ENCODE measurements around the gene NPDC1. TPM values are rescaled to one million over a fixed set of nuclear protein-coding genes. Genes with fewer than 3 reads are reported as not detected.

Gene NPDC1
- total RNA-seq, 4 donors from 2014 or later: 45.3 to 119 (median 91.5) TPM

GRCh38 chr9:137082925-137083290 is 36.9 kb upstream of the NPDC1 start:
- H3K36me3 ChIP-seq: peaks cover 6 to 50% (median 49%) of the 10 kb centered on the region in 4 donors
- 83% methylated on average over 5 of the region's 8 CpGs for WGBS
- H3K4me3 ChIP-seq: no peak overlapping the region
- H3K27me3 ChIP-seq: peaks cover 0 to 15% (median 0%) of the 10 kb centered on the region in 4 donors
- no peak for TF ChIP-seq POLR2A (IDR thresholded peaks at IDR 0.05; ENCODE audit: low read depth)
- TF ChIP-seq POLR2AphosphoS5 (IDR thresholded peaks at IDR 0.05): no peak
- TF ChIP-seq CTCF (IDR thresholded peaks at IDR 0.05): no peak
- no peak for TF ChIP-seq EP300 (IDR thresholded peaks at IDR 0.05)
- H3K9me3 ChIP-seq: no peaks in the 10 kb centered on the region
- intact Hi-C loops (cut with DNase I): no loop called here
- DNase-seq (ENCODE audit: extremely low spot score): no peak
- H3K4me1 ChIP-seq: peaks cover 28 to 65% (median 55%) of the 10 kb centered on the region in 4 donors
- peak overlapping the region; percentile 69 to 98 (median 75) for H3K27ac ChIP-seq (replicated peaks in 1 of 4)

DNA sequence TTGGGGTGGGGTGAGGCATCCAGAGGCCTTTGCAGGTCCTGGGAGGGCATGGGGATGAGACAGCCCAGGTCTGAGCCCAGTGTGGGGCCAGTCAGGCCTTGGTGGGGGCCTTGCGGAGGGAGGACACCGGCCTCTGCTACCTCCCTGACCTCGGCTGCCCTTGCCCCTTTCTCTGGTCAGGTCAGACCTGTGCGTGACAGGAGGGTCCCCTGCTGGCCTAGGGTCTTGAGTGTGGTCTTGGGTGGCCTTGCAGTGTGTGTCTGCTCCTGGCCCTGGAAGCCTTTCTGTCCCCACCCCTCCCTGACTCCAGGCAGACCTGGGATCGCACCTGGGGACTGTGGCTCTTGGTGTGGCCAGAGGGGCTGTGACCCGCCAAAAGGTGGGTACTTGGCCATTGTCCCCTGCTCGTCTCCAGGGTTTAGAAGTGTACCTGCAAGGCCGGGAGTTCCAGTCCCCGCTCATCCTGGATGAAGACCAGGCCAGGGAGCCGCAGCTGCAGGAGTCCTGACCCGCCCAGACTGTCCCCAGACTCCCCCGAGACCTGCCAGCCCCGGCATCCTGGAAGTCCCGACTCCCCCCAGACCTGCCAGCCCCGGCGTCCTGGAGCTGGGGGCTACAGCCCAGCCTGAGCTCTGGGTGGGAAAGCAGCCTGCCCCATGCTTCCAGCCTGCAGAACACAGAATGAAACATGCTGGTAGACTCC is 36.4 kb upstream of the NPDC1 start:
- intact Hi-C loops (cut with DNase I): no loop called here
- TF ChIP-seq EP300 (IDR thresholded peaks at IDR 0.05) (no peak), POLR2A (IDR thresholded peaks at IDR 0.05; ENCODE audit: low read depth) (no peak), POLR2AphosphoS5 (IDR thresholded peaks at IDR 0.05) (no peak), CTCF (IDR thresholded peaks at IDR 0.05) (no peak)
- Histone ChIP-seq H3K27me3 (peaks cover 0 to 15% (median 0%) of the 10 kb centered on the region in 4 donors), H3K4me1 (peaks cover 25 to 63% (median 55%) of the 10 kb centered on the region in 4 donors), H3K9me3 (no peaks in the 10 kb centered on the region), H3K36me3 (peaks cover 6 to 50% (median 49%) of the 10 kb centered on the region in 4 donors), H3K4me3 (no peak overlapping the region), H3K27ac (replicated peaks in 1 of 4) (peak overlapping the region; percentile 69 to 98 (median 75))
- no peak for DNase-seq (ENCODE audit: extremely low spot score)
- 83% methylated on average over 7 of the region's 16 CpGs for WGBS

- Histone ChIP-seq H3K36me3 (peaks cover 6 to 50% (median 49%) of the 10 kb centered on the region in 4 donors), H3K27ac (replicated peaks in 1 of 4) (no peak overlapping the region), H3K4me1 (peaks cover 19 to 55% (median 52%) of the 10 kb centered on the region in 4 donors), H3K4me3 (no peak overlapping the region), H3K27me3 (peaks cover 0 to 15% (median 0%) of the 10 kb centered on the region in 4 donors), H3K9me3 (no peaks in the 10 kb centered on the region)
- intact Hi-C loops (cut with DNase I): no loop called here
- 90% methylated on average over 16 of the region's 24 CpGs for WGBS
- DNase-seq (ENCODE audit: extremely low spot score): no peak
- no peak for TF ChIP-seq CTCF (IDR thresholded peaks at IDR 0.05)
Measured at GRCh38 chr9:137080260-137081122, 34.5 kb upstream of the NPDC1 start.

DNA sequence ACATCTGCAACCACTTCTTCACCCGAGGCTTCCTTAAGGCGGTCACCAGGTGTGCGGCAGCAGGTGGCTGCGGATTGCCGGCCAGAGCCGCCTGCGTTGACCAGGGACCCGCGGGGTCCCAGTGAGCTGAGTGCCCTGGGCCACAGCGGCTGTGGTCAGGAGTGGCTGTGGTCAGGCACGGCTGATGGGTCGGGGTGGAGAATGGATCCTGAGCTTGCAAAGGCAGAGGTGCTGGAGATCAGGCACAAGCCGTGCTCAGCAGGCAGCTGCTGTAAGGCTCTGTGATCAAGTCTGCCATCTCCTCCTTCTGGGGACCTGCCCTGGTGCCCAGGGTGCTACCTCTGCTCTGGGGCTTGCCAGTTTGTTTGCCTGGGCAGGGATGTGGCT is 33.4 kb upstream of the NPDC1 start:
- TF ChIP-seq POLR2A (IDR thresholded peaks at IDR 0.05; ENCODE audit: low read depth) (no peak), CTCF (IDR thresholded peaks at IDR 0.05) (no peak), POLR2AphosphoS5 (IDR thresholded peaks at IDR 0.05) (no peak), EP300 (IDR thresholded peaks at IDR 0.05) (no peak)
- peaks cover 6 to 50% (median 49%) of the 10 kb centered on the region in 4 donors for H3K36me3 ChIP-seq
- H3K4me1 ChIP-seq: peaks cover 10 to 46% (median 45%) of the 10 kb centered on the region in 4 donors
- WGBS: 40% methylated on average over 1 of the region's 13 CpGs
- no peak overlapping the region for H3K4me3 ChIP-seq
- no peak for DNase-seq (ENCODE audit: extremely low spot score)
- intact Hi-C loops (cut with DNase I): no loop called here
- no peaks in the 10 kb centered on the region for H3K9me3 ChIP-seq
- peaks cover 0 to 15% (median 0%) of the 10 kb centered on the region in 4 donors for H3K27me3 ChIP-seq
- no peak overlapping the region for H3K27ac ChIP-seq (replicated peaks in 1 of 4)
